Fibroblast of the aortic adventitia (primary cell): ENCODE measurements around the gene LARP1. TPM values are rescaled to one million over a fixed set of nuclear protein-coding genes. Genes with fewer than 3 reads are reported as not detected.

Source experiments
- DNase-seq: peaks from one replicate; pipeline ENCODE4 v3.0.0-alpha.2; 2010; ENCODE audit warnings: low read depth
- H3K4me3 ChIP-seq: 2 replicates; pipeline ENCODE4 v1.5.1; 2011; ENCODE audit warnings: low read depth, mild to moderate bottlenecking, control low read depth, low read length, moderate library complexity
- total RNA-seq: library from RNA; depleted of rRNA; stranded (reverse); fragments of >200 nt; gene quantifications from 2 replicates; pipeline ENCODE4 v1.2.3, GENCODE V29; 2012; ENCODE audit warnings: low replicate concordance
- TF ChIP-seq, protein P1 (sequence below): IDR thresholded peaks from 2 replicates; pipeline ENCODE4 v1.5.1; 2011; ENCODE audit warnings: mild to moderate bottlenecking, low read length, control low read depth, inconsistent platforms; ENCODE audit not compliant: insufficient read depth

Gene LARP1
- total RNA-seq, 1 donor = 114 TPM

DNA sequence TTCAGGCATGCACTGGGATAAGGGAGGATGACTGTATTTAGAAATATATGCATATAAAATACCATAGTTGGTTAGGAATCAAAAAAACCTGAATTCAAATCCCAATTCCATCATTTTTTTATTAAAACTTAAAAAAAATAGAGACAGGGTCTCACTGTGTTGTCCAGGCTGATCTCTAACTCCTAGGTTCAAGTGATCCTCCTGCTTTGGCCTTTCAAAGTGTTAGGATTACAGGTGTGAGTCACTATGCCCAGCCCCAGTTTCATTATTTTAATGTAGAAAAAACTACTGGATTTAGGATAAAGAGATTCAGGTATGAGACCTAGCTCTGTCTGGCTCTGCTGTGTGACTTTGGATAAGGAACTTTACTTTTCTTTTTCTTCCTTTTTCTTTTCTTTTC lies 3.3 kb upstream of the LARP1 start:
- TF ChIP-seq, protein P1, sequence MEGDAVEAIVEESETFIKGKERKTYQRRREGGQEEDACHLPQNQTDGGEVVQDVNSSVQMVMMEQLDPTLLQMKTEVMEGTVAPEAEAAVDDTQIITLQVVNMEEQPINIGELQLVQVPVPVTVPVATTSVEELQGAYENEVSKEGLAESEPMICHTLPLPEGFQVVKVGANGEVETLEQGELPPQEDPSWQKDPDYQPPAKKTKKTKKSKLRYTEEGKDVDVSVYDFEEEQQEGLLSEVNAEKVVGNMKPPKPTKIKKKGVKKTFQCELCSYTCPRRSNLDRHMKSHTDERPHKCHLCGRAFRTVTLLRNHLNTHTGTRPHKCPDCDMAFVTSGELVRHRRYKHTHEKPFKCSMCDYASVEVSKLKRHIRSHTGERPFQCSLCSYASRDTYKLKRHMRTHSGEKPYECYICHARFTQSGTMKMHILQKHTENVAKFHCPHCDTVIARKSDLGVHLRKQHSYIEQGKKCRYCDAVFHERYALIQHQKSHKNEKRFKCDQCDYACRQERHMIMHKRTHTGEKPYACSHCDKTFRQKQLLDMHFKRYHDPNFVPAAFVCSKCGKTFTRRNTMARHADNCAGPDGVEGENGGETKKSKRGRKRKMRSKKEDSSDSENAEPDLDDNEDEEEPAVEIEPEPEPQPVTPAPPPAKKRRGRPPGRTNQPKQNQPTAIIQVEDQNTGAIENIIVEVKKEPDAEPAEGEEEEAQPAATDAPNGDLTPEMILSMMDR = no peak
- DNase-seq = no peak
- H3K4me3 ChIP-seq = no peak overlapping the region

DNA sequence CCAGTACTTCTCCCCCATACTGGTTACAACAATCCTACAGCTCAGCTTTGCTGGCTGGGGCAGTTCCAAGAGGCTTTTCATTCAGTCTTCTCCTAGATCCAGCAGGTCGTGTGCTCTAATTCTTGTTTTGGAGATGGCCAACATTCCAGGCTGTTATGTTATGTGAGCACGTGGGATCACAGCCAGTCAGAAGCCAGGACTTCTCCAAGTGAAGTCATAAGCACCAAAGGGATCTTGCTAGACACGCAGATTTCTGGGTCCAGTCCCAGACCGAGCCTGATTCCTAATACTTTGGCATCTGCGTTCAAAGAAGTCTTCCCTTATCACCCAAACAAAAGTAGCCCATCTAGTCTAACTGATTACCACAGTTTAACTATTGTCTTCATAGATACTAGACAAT lies 1.4 kb upstream of the LARP1 start:
- peak overlapping the region; percentile 70 for H3K4me3 ChIP-seq
- peak; percentile 99 for DNase-seq
- TF ChIP-seq, protein P1 = no peak

DNA sequence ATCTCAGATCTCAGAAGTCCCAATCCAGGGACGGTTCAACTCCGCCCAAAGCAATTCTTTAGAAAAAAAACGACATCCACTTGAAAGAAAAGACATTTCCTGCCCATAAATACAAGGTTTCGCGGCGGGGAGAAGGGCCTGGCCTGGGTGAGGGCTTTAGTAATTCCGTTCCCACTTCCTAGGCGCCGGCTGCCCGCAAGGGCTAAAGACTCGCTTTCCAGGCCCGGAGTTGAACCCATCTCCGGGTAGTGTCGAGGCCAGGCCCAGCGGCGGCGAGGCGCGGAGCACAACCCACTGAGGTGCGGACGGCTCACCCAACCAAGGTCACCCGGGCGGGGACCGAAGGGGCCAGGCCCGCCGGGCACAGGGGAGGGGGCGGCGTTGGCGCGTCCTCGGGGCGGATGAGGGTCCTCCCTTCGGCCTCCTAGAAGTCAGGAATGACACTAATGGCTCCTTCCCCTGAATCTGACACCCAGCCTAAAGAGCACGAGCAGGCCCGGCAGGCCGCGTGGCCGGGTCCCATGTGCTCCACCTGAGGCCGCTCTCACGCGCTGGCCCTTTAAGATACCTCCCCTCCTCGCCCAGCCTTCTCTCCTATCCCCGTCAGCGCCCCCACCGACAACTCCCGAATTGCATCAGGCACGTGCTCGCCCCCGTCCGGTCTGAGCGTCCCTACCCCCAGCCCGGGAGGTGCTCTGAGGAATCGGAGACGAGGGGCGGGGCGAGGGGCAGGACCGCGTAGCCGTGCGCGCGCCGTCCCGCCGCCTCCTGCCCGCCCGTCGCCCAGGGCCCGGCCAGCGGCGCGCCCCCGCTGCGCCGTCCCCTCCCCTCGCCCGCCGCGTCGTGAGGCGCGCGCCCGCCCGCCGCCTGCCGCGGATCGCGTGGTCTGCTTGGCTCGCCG lies 467 bp upstream of the LARP1 start:
- peak overlapping the region; percentile 83 for H3K4me3 ChIP-seq
- peak; percentile 97 for DNase-seq
- TF ChIP-seq, protein P1 = peak; percentile 37

DNA sequence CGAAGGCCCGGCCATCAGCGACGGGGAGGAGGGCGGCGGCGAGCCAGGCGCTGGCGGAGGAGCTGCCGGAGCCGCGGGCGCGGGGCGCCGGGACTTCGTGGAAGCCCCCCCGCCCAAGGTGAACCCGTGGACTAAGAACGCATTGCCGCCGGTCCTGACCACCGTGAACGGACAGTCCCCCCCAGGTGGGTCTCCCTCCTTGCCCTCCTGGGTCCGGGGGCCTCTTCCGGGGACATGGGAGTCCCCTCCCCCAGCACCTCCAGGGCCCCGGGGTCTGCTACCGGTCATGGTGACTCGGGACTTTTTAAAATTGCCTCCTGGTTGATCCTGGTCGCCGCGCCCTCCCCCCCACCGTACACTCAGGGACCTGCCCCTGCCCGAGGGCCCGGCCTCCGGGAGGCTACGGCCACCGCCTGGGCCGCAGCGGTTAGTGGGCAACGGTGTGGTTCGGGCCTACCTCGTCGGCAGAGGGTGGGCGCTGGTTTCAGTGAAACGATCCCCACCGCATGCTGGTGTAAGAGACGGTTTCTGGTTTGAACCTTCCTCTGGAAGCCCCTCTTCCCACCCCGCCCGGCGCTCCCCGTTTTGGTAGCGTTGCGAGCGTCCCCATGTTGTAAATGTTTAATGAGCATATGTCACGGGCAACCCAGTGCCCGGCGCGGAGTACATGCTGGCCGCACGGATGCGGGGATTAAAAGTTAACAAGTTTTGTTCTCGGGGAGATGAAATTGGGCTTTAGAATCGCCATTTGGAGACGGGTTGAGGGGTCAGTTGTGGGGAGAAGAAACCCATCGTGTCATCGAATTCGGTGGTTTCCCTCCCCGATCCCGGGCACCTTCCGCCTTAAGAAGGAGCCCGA lies 1.1 kb downstream of the LARP1 start:
- TF ChIP-seq, protein P1 = no peak
- H3K4me3 ChIP-seq = peak overlapping the region; percentile 83
- DNase-seq = no peak

DNA sequence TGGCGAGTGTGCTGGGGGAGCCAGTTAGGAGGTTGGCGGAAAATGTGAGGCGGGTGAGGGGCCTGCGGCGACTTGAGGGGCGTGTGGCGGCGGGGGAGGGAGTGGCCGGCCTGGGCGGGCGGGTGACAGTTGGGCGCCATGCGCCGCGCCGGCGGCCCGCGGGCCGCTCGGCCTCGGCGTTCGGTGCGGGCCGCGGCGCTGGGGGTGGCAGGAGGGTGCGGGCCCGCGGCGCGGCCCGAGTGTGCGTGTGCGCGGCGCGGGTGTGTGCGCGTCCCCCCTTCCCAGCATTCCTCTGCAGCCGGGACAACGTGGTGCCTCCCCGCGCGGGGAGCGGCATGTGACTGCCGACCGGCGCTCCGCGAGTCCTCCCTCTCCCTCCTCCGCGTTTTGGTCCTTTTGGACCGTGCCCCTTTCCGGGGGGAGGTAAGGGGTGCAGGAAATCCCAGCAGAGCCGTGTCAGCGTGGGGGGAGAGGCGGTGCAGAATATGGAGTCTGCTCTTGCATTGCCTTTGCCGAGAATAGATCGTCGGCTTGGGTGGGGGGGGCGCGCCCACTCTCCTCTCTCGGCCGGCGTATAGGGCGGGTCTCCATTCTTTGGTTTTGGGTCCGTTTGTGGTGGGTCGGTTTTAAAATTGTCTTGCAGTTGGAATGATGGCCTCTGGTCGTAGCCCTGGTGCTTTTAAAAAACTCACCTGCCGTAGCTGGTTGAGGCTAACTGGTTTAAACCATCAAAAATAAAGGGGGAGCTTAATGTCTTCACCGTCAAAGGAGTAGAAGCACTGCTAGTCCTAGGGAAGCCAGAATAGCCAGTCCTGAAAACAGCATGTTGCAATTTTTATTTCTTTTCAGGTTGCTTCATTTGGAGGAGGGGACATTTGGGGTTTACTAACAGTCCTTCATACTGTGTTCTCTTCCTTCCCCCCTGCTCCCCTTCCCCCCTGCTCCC lies 2.0 kb downstream of the LARP1 start:
- peak; percentile 35 for DNase-seq
- TF ChIP-seq, protein P1 = no peak
- H3K4me3 ChIP-seq = peak overlapping the region; percentile 83

DNA sequence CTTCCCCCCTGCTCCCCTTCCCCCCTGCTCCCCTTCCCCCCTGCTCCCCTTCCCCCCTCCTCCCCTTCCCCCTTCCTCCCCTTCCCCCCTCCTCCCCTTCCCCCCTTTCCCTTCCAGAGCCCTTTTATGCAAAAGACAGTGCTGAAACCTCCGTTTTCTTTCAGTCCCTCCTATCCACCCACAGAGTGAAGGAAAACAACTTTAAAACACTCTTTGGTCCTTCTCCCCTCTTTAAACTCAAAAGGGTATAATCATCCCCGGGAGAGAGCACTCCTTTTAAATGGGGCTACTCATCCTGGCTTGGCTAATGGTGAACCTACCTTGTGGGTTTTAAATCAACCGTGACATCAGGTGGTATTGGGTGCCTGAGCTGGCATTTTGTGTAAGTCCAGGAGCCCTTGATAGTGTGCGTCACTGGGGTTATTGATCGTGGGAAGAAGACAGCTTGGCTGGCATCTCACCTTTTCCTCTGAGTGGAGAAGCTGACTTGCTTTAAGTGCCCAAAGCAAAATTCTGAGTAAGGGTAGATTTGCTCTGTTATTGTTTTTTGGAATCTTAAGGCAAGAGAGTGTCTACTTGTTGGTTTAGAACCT lies 2.7 kb downstream of the LARP1 start:
- no peak for DNase-seq
- peak overlapping the region; percentile 57 for H3K4me3 ChIP-seq
- TF ChIP-seq, protein P1 = no peak
